Fibroblast of skin of back (primary cell): ENCODE measurements around the gene TSEN34.
"Not testable (repeated sequence)": the region's sequence is repeated elsewhere in the genome, so short reads cannot be mapped to it uniquely, and the experiment has no call there.

ENCODE experiments used
- DNase-seq: peaks from one replicate; pipeline ENCODE4 v3.0.0-alpha.2; 2013

TSEN34 gene

DNA sequence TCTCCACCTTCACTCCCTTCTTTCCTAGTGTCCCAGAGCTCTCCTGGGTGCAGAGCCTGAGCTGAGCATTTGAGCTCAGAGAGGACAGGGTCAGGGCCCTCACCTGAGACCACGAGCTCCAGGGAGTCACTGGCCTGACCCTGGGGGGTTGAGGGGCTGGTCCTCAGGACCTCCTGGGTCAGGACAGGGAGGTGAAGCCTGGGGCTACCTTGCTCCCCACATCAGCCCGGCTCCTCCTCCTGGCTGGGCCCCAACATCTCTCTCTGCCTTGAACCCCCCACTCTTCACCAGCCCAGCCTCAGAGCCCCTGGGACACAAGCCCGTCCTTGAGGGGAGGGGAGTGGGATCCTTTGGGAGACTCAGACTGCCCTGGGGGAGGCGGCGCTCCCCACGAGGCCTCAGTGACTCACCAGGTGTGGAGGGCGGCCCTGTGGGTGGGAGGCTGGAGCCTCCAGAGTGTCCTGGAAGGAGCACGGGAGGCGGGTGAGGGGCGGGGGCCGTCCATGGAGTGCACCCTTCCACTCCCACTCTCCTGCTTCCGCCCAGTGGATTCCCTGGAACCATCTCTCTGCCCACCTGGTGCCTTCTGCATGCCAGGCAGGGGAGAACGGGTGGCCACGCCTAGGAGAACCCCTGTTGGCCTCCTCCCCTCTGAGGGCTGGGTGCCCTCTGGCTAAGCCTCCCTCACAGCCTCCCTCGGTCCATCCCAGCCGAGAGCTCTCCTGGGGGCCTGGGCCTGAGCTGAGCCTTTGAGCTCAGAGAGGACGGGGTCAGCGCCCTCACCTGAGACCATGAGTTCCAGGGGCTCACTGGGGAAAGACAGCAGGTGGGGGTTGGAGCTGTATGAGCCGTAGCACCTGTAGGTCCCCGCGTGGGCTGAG is 48.6 kb downstream of the TSEN34 start:
- not testable (repeated sequence) for DNase-seq

DNA sequence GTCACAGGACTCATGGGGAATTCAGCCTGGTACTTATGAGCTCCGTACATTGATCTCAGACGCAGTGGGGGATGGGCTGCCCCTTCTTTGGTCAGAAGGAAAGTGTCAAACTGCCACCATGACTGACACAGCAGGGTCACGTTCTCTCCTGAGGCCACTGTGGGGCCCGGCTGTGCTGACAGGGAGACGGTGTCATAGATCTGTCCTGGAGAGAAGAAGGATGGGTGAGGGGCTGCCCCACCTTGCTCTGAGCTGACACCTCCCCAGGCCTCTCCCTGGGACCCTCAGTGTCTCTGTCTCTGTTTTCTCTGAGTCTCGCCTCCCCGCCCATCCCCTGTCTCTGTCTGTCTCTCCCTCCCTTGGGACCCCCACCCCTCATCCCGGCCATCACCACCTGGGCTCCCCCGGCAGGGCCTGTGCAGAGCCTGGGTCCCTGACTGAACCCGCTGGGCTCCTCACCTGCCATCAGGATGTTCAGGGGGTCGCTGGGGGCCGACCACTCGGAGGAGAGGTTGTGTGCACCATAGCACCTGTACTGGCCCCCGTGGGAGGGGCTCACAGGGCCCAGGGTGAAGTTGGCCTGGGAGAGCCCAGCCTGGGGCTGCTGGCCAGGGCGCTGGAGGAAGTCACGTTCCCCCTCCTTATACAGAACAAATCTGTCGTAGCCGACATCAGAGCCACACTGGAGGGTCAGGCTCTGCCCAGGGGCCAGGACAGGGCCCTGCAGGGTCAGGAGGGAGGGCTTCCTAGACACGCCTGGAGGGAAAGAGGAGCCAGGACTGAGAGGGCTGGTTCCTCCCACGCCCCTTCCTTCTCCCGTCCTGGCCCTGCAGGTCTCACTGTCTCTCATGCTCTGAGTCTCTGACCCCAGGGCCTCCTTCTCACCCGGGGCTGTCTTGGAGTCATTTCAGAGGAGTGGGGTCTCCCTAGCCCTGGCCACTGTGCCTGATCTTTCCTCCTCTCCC is 49.5 kb downstream of the TSEN34 start:
- not testable (repeated sequence) for DNase-seq

DNA sequence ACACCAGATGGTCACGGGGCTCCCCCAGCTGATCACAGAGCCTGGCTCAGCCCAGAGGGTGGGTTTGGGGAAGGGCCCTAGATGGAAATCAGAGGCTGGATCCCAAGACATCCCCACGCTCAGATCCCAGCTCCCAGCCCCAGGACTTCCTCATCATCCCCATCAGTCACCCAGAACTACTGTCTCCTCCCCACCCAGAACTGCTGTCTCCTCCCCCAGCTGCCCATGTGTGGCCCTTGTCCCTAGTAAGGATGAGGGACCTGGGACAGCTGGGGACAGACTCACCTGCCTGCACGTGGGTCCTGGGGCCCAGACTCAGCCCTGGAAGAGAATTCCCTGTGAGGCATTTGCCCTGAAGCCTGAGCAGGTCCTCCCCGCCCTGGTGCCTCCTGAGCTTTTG is 51.1 kb downstream of the TSEN34 start:
- DNase-seq, result not testable (repeated sequence)

DNA sequence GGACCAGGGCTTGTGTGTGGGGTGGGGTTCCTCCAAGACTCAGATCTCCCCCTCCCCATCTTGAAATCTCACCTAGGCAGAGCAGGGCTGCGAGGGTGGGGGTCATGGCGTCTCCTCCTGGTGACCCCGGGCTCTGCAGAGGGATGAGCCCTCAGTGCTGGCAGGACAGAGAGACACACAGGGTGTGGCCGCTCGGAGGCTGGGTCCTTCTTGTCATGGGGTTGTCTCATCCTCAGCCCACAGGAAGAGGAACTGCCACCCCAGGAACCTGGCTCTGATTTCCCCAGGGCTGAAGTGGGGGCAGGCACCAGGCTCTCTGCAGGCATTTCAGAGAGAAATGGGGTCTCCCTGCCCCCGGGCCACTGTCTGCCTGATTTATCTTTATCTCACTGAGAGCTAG is 51.5 kb downstream of the TSEN34 start, which contains the start of gene LILRA6:
TSS of gene LILRA6 (minus strand) at position 145 of the 400 bp plus-strand sequence.
- DNase-seq, result not testable (repeated sequence)

DNA sequence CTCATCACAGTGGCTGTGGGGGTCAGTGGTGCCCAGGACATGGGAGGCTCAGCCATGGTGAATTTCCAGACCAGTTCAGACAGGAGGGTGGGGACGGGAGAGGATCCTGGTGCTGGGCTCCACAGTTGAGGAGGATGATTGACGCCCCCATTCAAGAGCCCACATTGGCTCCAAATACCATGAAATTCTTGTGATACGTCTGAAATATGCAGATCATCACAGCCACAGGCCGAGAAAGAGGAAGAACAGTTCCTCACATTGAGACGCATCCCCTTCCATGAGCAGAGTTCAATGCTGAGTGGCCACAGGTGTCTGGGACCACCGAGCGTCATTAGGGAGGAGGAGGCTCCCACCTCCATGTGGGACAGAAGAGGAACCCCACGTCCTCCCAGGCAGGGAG is 52.7 kb downstream of the TSEN34 start:
- DNase-seq, result not testable (repeated sequence)
